GM12873 (cell line): ENCODE data around the gene SSBP3.

Source experiments
- TF ChIP-seq, protein P1 (sequence below): IDR thresholded peaks from 2 replicates; pipeline ENCODE4 v1.5.1; 2012; ENCODE audit warnings: low read depth, mild to moderate bottlenecking, moderate library complexity, low read length, control low read depth; ENCODE audit not compliant: insufficient read depth; ENCODE audit errors: missing control alignments

SSBP3 gene

GRCh38 chr1:54378157-54378873, 27.9 kb downstream of the SSBP3 start:
- TF ChIP-seq, protein P1, sequence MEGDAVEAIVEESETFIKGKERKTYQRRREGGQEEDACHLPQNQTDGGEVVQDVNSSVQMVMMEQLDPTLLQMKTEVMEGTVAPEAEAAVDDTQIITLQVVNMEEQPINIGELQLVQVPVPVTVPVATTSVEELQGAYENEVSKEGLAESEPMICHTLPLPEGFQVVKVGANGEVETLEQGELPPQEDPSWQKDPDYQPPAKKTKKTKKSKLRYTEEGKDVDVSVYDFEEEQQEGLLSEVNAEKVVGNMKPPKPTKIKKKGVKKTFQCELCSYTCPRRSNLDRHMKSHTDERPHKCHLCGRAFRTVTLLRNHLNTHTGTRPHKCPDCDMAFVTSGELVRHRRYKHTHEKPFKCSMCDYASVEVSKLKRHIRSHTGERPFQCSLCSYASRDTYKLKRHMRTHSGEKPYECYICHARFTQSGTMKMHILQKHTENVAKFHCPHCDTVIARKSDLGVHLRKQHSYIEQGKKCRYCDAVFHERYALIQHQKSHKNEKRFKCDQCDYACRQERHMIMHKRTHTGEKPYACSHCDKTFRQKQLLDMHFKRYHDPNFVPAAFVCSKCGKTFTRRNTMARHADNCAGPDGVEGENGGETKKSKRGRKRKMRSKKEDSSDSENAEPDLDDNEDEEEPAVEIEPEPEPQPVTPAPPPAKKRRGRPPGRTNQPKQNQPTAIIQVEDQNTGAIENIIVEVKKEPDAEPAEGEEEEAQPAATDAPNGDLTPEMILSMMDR = no peak

GRCh38 chr1:54377040-54377691, 29.0 kb downstream of the SSBP3 start:
- TF ChIP-seq, protein P1 = no peak

- TF ChIP-seq, protein P1 = no peak
Measured at GRCh38 chr1:54376430-54377039, 29.7 kb downstream of the SSBP3 start.

- TF ChIP-seq, protein P1 = no peak
Measured at GRCh38 chr1:54375712-54376429, 30.3 kb downstream of the SSBP3 start.

DNA sequence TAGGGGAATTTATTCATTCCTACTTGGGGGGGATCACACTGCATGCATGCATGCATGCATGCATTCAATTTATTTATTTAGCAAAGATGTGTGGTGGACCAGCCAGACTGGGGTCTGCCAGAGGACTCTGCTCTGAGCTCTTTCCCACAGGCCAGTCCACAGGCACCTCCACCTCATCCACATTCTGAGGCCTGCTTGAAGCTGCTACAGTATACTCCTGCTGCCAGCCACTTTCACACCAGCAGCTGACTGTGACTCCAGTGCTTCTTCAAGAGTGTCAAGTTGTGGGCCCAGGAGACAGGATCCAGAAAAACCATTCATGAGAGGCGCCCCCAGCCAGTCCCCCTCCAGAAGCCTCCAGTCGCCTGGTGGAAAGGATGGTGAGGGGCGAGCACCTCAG, 30.9 kb downstream of the SSBP3 start:
- TF ChIP-seq, protein P1 = no peak

GRCh38 chr1:54374766-54375165, 31.4 kb downstream of the SSBP3 start:
- TF ChIP-seq, protein P1 = no peak

DNA sequence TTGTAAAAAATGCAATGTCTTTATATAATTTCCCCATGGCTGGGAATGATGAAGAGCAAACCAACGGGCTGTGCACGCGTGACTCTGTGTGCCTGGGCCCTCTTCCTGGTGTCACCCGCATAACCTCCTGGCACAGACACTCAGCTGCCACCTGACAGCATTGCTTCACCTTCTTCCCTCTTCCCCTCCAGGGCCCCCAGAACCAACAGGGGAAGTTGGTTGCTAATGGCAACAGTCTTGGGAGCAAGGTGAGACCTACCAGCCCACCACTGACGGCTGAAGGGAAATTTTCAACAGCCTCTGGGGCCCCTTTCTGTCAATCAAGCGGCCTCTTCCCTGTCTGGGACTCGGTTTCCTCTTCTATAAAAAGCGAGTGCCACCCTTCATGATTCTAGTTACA, 33.2 kb downstream of the SSBP3 start:
- TF ChIP-seq, protein P1 = no peak
